ENCODE data around the gene BRD4. TPM values are rescaled to one million over a fixed set of nuclear protein-coding genes. Genes with fewer than 3 reads are reported as not detected.
A peak's percentile ranks its signal among the peaks of the same experiment; 100 is the strongest.

Gene BRD4
- total RNA-seq, 1 experiment from 2014 or later = 144 TPM

DNA sequence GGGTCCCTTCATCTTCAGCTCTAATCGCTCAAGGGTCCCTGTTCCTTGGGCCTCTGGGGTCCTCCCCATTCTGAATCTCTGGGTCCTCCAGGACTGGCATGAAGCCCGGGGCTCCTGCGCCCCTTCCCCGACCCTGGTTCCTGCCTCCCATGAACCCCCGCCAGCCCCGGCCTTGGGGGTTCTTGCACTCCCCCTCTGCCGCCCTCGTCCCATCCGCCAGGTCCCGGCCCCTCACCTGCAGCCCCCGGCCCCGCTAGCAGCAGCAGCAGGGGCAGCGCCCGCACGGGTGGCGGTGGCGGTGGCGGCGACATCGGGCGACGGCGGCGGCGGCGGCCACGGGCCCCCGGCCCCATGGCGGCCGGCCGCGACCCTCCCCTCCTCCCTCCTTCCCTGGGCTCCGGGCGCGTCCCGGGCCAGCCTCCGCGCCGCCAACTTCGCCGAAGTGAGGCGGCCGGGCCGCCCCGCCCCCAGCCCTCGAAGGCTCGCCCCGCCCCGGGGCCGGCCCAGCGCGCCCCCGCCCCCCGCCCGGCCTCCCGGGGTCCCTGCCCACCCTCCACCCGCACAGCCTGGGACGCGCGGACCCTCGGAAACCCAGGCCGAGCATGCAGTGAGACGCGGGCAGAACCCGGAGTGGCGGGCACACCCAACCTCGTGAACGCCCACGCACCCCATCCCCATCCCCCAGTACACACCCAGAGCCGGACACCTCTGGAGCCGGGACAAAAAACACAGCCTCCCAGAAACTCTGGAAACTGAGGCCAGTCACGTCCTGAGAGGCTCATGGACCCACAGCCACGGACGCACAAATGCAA is 131.6 kb downstream of the BRD4 start, which contains the start of gene NOTCH3:
Gene NOTCH3 (minus strand): TSS at position 443 of the 812 bp plus-strand sequence. CDS start 90 bp downstream, at position 353.
- no peak within 1 kb of the TSS for H2BK120ac ChIP-seq (ENCODE audit: low read depth, low read length, poor library complexity, severe bottlenecking)
- no peaks in the 10 kb centered on the region for H3K27me3 ChIP-seq (ENCODE audit: insufficient read depth, low read length)
- Mint-ChIP-seq H3K9me3 (no peaks in the 10 kb centered on the region; a peak in 1 of 5 replicates), H3K36me3 (ENCODE audit: insufficient read depth in 1 of 3, low read depth in 3 of 3) (peaks cover 5 to 29% (median 20%) of the 10 kb centered on the region in 3 experiments; a peak in 6 of 7 replicates), H3K27me3 (ENCODE audit: low read depth) (peaks cover 5% of the 10 kb centered on the region), H3K4me3 (peak within 1 kb of the TSS; percentile 86 to 88), H3K4me1 (peaks cover 29% of the 10 kb centered on the region in 2 experiments), H3K27ac (peak within 1 kb of the TSS in 2 of 3 experiments; percentile 61 to 77; a peak in 2 of 7 replicates)
- no peaks in the 10 kb centered on the region for H3K9me3 ChIP-seq (ENCODE audit: control insufficient read depth, low read depth, low read length)
- no peak within 1 kb of the TSS for H4K8ac ChIP-seq (replicated peaks; ENCODE audit: insufficient read length, low read depth, low read length)
- peak within 1 kb of the TSS; percentile 66 for H3K4me2 ChIP-seq (ENCODE audit: insufficient read depth, insufficient read length, low read length)
- no peaks in the 10 kb centered on the region for H4K20me1 ChIP-seq (ENCODE audit: control insufficient read depth, insufficient read depth, insufficient read length)
- no peak within 1 kb of the TSS for H2BK12ac ChIP-seq (ENCODE audit: insufficient read length, low read depth, low read length)
- no peak within 1 kb of the TSS for H4K91ac ChIP-seq (ENCODE audit: insufficient read length, low read depth, low read length)
- no peak within 1 kb of the TSS for H2BK15ac ChIP-seq (ENCODE audit: low read depth, low read length)
- no peak within 1 kb of the TSS for H3K4ac ChIP-seq (ENCODE audit: low read depth, low read length)
- no peak within 1 kb of the TSS for H3K18ac ChIP-seq (ENCODE audit: insufficient read length, low read depth, low read length)
- H3K79me2 ChIP-seq (ENCODE audit: insufficient read depth, low read length) = peaks cover 8% of the 10 kb centered on the region; the same call in 1 of the 2 replicates
- no peak within 1 kb of the TSS for H3K27ac ChIP-seq (ENCODE audit: insufficient read length, low read depth, low read length)
- no peak within 1 kb of the TSS for H2AK5ac ChIP-seq (ENCODE audit: insufficient read length, low read length)
- no peak within 1 kb of the TSS for H3K56ac ChIP-seq (ENCODE audit: insufficient read length, low read depth, low read length)
- H2AFZ ChIP-seq (ENCODE audit: low read length) = peak within 1 kb of the TSS; percentile 58
- peaks cover 3% of the 10 kb centered on the region; the same call in 1 of the 2 replicates for H3K4me1 ChIP-seq (ENCODE audit: insufficient read depth, low read length)
- H3K23me2 ChIP-seq (ENCODE audit: insufficient read length, low read depth, low read length, poor library complexity, severe bottlenecking) = peaks cover 4% of the 10 kb centered on the region
- no peak within 1 kb of the TSS for H2BK5ac ChIP-seq (ENCODE audit: insufficient read length, low read length)
- DNase-seq = peak; percentile 51
- no peak within 1 kb of the TSS for H3K14ac ChIP-seq (ENCODE audit: insufficient read depth, low read length)
- H4K5ac ChIP-seq (ENCODE audit: insufficient read length, low read depth, low read length) = no peak within 1 kb of the TSS
- WGBS (ENCODE audit: extremely low coverage, insufficient read length, low lambda C conversion rate) = no CpG with 5 or more reads among the region's 74 CpGs
- no peak within 1 kb of the TSS for H3T11ph ChIP-seq (ENCODE audit: low read length)
- H2BK20ac ChIP-seq (ENCODE audit: low read depth, low read length, poor library complexity, severe bottlenecking) = no peak within 1 kb of the TSS
- H3K23ac ChIP-seq (ENCODE audit: insufficient read length, low read depth, low read length) = no peak within 1 kb of the TSS
- TF ChIP-seq, protein P1, sequence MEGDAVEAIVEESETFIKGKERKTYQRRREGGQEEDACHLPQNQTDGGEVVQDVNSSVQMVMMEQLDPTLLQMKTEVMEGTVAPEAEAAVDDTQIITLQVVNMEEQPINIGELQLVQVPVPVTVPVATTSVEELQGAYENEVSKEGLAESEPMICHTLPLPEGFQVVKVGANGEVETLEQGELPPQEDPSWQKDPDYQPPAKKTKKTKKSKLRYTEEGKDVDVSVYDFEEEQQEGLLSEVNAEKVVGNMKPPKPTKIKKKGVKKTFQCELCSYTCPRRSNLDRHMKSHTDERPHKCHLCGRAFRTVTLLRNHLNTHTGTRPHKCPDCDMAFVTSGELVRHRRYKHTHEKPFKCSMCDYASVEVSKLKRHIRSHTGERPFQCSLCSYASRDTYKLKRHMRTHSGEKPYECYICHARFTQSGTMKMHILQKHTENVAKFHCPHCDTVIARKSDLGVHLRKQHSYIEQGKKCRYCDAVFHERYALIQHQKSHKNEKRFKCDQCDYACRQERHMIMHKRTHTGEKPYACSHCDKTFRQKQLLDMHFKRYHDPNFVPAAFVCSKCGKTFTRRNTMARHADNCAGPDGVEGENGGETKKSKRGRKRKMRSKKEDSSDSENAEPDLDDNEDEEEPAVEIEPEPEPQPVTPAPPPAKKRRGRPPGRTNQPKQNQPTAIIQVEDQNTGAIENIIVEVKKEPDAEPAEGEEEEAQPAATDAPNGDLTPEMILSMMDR (conservative IDR thresholded peaks at IDR 0.05) = no peak
- no peaks in the 10 kb centered on the region for H3K79me1 ChIP-seq (ENCODE audit: insufficient read depth, low read depth, low read length, poor library complexity, severe bottlenecking)
- H3K9ac ChIP-seq (ENCODE audit: extremely low read depth, insufficient read length, low read length) = no peak within 1 kb of the TSS
